Brain microvascular endothelial cell (primary cell): ENCODE data around the gene TIGD1.
A peak's percentile ranks its signal among the peaks of the same experiment; 100 is the strongest.

Experiments used
- DNase-seq: peaks from one replicate; pipeline ENCODE4 v3.0.0-alpha.2; 2020
- H3K27ac ChIP-seq: fragments of 250-450 bp; sonication (Bioruptor Pico); 2 replicates; pipeline ENCODE4 v1.5.1; 2020; ENCODE audit warnings: mild to moderate bottlenecking, moderate library complexity
- H3K27me3 ChIP-seq: fragments of 250-450 bp; sonication (Bioruptor Pico); replicated peaks from 2 replicates; pipeline ENCODE4 v1.5.1; 2020; ENCODE audit warnings: mild to moderate bottlenecking
- H3K36me3 ChIP-seq: fragments of 250-450 bp; sonication (Bioruptor Pico); replicated peaks from 2 replicates; pipeline ENCODE4 v1.5.1; 2020; ENCODE audit warnings: mild to moderate bottlenecking
- H3K4me3 ChIP-seq: 2 replicates; pipeline ENCODE4 v1.5.1; 2011; ENCODE audit warnings: low read depth, mild to moderate bottlenecking, control low read depth, low read length, moderate library complexity
- in situ Hi-C: cut with HindIII; loops from 2 replicates; pipeline ENCODE4 v1.10.0; 2017; ENCODE audit warnings: low sequenced_read_pairs, low pct_ligation_motif_present
- TF ChIP-seq, protein P1 (sequence below): IDR thresholded peaks from 2 replicates; pipeline ENCODE4 v1.5.1; 2011; ENCODE audit warnings: low read depth, mild to moderate bottlenecking, moderate library complexity, low read length, control low read depth, inconsistent platforms; ENCODE audit errors: missing control alignments

Gene TIGD1

DNA sequence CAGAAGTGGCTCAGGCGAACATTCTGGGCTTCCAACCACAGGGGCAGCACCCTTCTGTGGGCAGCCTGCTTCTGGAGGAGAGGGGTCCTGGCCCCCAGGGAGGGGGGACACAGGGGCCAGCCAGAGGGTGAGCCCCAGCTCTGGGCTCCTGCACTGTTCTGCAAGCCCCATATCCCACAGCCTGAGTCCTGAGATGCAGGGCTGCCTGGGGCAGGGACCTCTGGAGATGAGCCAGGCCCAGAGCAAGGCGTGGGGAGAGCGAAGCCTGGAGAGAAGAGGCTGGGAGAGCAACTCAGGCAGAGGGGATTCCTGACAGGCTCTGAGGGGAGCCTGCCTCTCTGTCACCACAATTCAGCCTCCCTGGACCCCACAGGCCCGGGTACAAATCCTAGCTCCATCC is 43.6 kb downstream of the TIGD1 start:
- Histone ChIP-seq H3K27me3 (peaks cover 51% of the 10 kb centered on the region), H3K36me3 (no peaks in the 10 kb centered on the region), H3K27ac (no peak overlapping the region), H3K4me3 (no peak overlapping the region)
- TF ChIP-seq, protein P1, sequence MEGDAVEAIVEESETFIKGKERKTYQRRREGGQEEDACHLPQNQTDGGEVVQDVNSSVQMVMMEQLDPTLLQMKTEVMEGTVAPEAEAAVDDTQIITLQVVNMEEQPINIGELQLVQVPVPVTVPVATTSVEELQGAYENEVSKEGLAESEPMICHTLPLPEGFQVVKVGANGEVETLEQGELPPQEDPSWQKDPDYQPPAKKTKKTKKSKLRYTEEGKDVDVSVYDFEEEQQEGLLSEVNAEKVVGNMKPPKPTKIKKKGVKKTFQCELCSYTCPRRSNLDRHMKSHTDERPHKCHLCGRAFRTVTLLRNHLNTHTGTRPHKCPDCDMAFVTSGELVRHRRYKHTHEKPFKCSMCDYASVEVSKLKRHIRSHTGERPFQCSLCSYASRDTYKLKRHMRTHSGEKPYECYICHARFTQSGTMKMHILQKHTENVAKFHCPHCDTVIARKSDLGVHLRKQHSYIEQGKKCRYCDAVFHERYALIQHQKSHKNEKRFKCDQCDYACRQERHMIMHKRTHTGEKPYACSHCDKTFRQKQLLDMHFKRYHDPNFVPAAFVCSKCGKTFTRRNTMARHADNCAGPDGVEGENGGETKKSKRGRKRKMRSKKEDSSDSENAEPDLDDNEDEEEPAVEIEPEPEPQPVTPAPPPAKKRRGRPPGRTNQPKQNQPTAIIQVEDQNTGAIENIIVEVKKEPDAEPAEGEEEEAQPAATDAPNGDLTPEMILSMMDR, result no peak
- in situ Hi-C loops, result no loop called here
- no peak for DNase-seq

DNA sequence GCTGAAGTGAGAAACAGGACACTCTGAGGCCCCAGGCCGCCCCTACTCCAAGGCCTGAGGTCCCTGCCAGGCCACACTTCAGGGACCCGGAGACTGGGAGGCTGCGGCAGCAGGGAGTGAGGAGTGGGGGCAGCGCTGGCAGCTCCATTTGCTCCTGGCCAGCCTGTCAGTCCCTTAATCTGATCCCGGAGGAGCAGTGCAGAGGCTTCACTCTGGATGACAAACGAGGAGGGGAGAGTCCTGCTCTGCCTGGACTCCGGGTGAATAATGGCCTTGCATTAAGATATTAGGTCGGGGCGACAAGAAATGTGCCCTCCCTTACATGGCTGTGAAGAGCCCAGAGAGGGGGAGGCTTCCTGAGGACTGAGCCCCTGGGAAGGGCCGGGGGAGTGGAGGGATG is 44.5 kb downstream of the TIGD1 start:
- in situ Hi-C loops, result no loop called here
- TF ChIP-seq, protein P1, result no peak
- Histone ChIP-seq H3K27me3 (peaks cover 49% of the 10 kb centered on the region), H3K36me3 (no peaks in the 10 kb centered on the region), H3K4me3 (no peak overlapping the region), H3K27ac (no peak overlapping the region)
- no peak for DNase-seq

DNA sequence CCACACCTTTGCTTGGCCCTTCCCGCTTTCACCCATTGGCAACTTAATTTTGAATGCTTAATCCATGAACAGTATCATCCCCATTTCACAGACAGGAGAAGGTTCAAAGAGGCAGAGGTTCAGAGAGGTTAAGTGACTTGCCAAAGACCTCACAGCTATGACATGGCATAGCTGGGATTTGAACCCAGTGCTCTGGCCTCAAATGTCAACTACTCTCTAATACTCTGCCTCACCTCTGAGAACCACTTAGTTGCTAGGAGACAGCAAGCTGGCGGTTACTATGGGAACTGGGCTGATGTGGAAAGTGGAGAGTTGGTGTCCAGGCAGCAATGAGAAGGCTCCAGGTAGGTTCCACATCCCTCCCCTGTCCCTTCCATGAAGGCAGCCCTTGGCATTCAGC is 45.9 kb downstream of the TIGD1 start:
- H3K27ac ChIP-seq, result no peak overlapping the region
- no peak for DNase-seq
- TF ChIP-seq, protein P1, result no peak
- H3K4me3 ChIP-seq, result no peak overlapping the region
- in situ Hi-C loops, result no loop called here
- peaks cover 54% of the 10 kb centered on the region for H3K27me3 ChIP-seq
- H3K36me3 ChIP-seq, result no peaks in the 10 kb centered on the region

DNA sequence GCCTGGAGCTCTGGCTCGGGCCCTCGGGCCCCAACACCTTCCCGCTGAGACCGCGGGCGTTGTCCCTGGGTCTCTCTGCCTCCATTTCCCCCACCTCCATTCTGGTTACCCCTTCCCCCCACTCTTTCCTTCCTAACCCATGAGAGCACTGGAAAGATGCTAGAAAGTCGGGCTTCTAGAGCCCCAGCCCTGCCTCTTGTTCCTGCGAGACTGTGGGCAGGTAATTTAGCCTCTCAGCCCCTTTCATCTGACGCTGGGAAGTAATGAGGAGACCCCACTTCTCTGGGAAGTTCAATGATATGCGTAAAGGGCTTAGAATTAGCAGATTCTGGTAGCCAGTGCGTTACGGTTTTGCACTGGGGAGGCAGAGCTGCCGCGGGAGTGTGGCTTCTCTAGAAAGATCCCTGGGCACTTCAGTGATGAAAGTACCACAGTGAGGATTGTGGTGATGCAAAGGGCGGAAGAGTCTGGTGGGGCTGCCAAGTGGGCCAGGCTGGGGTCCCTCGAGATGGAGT is 46.5 kb downstream of the TIGD1 start:
- DNase-seq, result no peak
- in situ Hi-C loops, result no loop called here
- H3K4me3 ChIP-seq, result no peak overlapping the region
- H3K36me3 ChIP-seq, result no peaks in the 10 kb centered on the region
- TF ChIP-seq, protein P1, result no peak
- peaks cover 56% of the 10 kb centered on the region for H3K27me3 ChIP-seq
- H3K27ac ChIP-seq, result no peak overlapping the region

DNA sequence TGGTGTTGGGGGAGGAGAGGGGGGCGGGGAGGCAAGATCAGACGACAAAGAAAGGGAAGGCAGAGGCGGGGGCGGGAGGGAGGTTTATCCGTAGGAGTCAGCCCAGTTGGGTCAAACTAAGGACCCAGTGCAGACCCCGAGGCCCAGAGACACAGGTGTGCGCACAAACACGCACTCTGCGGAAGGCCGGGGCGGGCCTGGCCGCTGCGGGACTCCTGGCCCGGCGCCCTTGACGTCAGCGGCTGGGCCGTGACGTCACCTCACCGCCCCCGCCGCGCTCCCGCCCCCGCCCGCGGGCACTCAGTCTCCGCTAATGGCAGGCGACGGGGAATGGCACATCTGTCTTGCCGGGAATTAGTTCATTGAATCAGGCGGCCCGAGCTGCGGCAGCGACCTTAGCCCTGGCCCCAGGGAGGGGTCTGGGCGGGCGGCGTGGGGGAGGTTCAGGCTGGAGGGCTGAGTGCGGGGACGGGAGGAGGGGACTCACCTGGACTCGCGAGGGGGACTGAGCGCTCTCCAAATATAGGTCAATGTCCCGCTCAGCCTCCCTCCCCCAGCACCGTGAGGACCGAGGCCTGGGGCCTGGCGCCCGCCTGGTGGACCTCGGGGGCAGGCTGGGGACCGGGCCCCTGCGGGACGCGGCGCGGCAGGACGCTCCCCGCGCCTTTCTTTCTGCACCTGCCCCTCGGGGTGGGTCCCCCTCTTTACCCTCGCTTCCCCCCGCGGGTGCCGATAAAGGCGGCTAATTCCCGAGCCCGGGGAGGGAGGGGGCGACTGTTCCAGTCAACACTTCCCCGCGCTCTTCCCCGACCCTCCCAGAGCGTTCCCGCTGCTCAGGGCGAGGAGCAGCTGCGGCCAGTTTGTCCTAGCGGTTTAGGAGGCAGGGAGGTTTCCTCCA is 47.2 kb downstream of the TIGD1 start:
- H3K36me3 ChIP-seq, result no peaks in the 10 kb centered on the region
- no peak overlapping the region for H3K4me3 ChIP-seq
- peak; percentile 14 for DNase-seq
- in situ Hi-C loops, result no loop called here
- no peak overlapping the region for H3K27ac ChIP-seq
- TF ChIP-seq, protein P1, result no peak
- peaks cover 52% of the 10 kb centered on the region for H3K27me3 ChIP-seq
